Neuron (in vitro differentiated cells): ENCODE measurements around the gene HSF2.
A peak's percentile ranks its signal among the peaks of the same experiment; 100 is the strongest.

ENCODE experiments used
- H2AFZ ChIP-seq: one replicate; pipeline ENCODE4 v1.6.1; 2013; ENCODE audit warnings: low read depth, mild to moderate bottlenecking, inconsistent platforms, low read length, moderate library complexity
- H3K27me3 ChIP-seq: one replicate; pipeline ENCODE4 v1.6.1; 2013; ENCODE audit warnings: low read length; ENCODE audit not compliant: insufficient read depth
- H3K36me3 ChIP-seq: one replicate; pipeline ENCODE4 v1.6.1; 2013; ENCODE audit warnings: low read length; ENCODE audit not compliant: insufficient read depth
- H3K4me1 ChIP-seq: one replicate; pipeline ENCODE4 v1.6.1; 2013; ENCODE audit warnings: low read length; ENCODE audit not compliant: insufficient read depth
- H3K4me3 ChIP-seq: 2 replicates; pipeline ENCODE4 v1.5.1; 2013; ENCODE audit warnings: mild to moderate bottlenecking, low read length, moderate library complexity
- H3K9me3 ChIP-seq: one replicate; pipeline ENCODE4 v1.6.1; 2013; ENCODE audit warnings: low read length

The HSF2 gene

GRCh38 chr6:122381494-122382265, 17.8 kb upstream of the HSF2 start:
- H2AFZ ChIP-seq: no peak overlapping the region
- no peak overlapping the region for H3K4me3 ChIP-seq
- H3K9me3 ChIP-seq: no peaks in the 10 kb centered on the region
- no peaks in the 10 kb centered on the region for H3K4me1 ChIP-seq
- no peaks in the 10 kb centered on the region for H3K36me3 ChIP-seq
- no peaks in the 10 kb centered on the region for H3K27me3 ChIP-seq

DNA sequence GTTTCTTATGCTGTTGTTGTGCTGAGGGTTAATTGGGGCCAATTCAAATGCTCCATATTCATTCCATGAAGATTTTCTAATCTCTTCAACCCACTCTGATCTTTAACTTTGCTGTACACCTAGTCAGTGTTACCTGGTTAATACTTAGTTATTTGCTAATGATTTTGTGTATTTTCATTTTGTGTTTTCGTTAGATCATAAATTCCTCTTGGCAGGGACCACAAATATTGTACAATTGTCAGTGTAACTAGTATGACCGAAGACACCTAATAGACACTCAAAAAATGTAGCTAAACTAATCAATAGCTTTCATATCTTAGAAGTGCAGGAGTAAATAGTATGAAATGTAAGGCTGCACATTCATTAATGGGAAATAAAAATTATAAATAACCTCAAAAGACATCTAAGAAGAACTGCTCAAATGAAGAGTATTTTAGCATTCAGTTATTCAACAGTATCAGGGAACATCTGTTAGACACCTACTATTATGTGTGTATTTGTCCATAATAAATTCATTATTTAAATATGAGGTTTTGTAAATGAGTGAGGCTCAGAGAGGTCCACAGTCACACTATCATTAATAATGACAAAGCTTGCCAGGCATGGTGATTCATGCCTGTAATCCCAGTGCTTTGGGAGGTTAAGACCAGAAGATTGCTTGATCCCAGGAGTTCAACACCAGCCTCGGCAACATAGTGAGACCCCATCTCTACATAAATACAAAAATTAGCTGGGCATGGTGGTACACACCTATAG, 13.4 kb upstream of the HSF2 start:
- peaks cover 12% of the 10 kb centered on the region for H3K4me1 ChIP-seq
- no peaks in the 10 kb centered on the region for H3K36me3 ChIP-seq
- no peaks in the 10 kb centered on the region for H3K27me3 ChIP-seq
- no peaks in the 10 kb centered on the region for H3K9me3 ChIP-seq
- no peak overlapping the region for H2AFZ ChIP-seq
- H3K4me3 ChIP-seq: no peak overlapping the region

DNA sequence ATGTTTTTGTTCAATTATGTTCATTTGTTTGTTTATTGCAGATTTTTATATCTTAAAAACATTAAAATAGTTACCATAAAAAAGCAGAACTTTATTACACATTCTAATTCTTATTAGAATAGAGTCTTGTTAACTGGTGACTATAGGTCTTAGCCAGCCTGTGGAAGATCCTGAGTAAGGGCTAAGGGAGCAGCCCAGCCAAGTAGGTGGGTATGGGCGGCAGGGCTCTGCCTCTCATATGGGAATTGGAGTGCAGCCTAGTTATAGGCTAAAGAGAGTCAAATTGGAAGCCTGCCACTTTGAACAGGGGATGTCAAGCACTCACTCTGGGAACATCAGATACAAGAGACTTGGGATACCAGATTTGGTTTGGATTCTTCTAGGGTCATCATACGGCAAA, 10.5 kb upstream of the HSF2 start:
- H3K4me1 ChIP-seq: peaks cover 12% of the 10 kb centered on the region
- H3K27me3 ChIP-seq: no peaks in the 10 kb centered on the region
- H3K4me3 ChIP-seq: no peak overlapping the region
- no peaks in the 10 kb centered on the region for H3K9me3 ChIP-seq
- H3K36me3 ChIP-seq: no peaks in the 10 kb centered on the region
- H2AFZ ChIP-seq: no peak overlapping the region

DNA sequence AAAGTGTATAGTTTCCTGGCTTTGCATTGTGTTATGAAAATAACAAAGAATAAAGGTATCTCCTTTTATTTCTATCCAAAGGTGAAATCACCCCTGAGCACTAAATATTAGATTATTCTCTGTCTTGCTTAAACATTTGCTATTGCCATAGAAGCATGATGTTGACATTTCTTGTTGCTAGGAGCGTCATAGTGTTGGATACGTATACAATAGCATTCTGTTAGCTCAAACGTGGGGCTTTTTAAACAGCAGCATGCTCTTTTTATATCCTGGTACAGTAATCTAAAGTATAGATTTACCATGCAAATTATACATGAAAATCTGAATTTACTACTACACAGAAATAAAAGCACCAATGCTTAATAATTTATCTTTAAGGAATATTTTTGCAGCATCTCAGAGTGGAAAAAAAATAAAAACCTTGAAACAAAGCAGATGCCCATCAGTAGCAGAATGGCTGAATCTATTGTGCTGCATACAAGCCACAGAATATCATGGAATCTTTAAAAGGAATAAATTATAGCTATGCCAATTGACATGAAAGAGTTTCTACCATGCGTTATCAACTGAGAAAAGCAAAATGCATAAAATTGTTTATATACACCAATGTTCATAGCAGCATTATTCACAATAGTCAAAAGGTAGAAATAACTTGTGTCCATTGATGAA, 9.6 kb upstream of the HSF2 start:
- H3K27me3 ChIP-seq: no peaks in the 10 kb centered on the region
- no peaks in the 10 kb centered on the region for H3K9me3 ChIP-seq
- H3K36me3 ChIP-seq: no peaks in the 10 kb centered on the region
- peak overlapping the region; percentile 39 for H2AFZ ChIP-seq
- H3K4me3 ChIP-seq: no peak overlapping the region
- peaks cover 12% of the 10 kb centered on the region for H3K4me1 ChIP-seq

DNA sequence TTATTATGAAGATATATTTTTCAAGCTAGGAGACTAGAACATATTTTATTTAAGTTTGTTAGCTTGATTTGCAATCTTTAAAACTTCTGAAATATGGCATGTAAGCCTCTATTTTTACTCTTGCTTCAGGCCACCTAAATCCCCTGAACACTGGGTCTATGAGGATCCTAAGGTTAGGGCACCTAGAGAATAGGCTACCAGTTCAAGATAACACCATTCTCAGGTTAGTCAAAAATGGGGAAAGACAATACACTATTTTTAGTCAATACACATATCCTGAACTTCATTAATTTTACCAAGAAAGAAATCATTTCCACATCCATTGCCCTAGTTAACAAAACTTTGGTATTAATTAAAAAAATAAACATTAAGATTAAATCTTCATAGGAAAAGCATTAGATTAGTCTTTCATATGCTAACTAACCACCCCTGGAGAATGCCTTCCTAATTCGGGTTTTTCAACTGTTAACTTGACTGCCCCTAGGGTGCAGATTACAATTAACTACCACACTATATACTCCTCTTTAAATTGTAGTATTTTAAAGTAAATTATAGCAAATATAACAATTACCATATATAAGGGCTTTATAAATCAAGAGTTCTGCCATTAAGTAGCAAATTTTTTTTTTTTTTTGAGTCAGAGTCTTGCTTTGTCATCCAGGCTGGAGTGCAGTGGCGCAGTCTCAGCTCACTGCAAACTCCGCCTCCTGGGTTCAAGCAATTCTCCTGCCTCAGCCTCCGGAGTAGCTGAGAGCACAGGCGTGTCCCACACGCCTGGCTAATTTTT, 6.7 kb upstream of the HSF2 start:
- Histone ChIP-seq H3K27me3 (no peaks in the 10 kb centered on the region), H2AFZ (no peak overlapping the region), H3K4me3 (no peak overlapping the region), H3K9me3 (no peaks in the 10 kb centered on the region), H3K4me1 (peaks cover 12% of the 10 kb centered on the region), H3K36me3 (no peaks in the 10 kb centered on the region)

DNA sequence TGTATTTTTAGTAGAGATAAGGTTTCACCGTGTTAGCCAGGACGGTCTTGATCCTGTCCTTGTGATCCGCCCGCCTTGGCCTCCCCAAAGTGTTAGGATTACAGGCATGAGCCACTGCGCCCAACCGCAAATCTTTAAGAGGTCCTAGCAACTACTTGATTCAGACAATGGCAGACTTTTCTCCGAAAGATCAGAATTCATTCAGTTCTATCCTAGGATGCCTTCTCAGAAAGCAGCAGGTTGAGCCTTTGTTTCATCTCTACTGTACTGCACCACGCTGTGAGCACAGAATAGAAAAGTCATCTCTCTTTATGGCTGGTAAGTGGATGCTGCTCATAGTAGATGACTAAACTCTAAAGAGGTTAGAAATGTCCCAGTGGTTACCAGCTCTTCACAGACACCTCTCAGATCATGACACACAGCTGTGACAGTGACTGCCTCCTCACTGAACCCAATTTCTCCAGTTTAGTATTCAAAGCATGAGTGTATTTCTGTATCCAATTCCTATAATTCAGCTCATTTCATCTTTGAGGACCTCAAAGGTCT, 6.0 kb upstream of the HSF2 start:
- H3K27me3 ChIP-seq: no peaks in the 10 kb centered on the region
- peaks cover 12% of the 10 kb centered on the region for H3K4me1 ChIP-seq
- H2AFZ ChIP-seq: no peak overlapping the region
- H3K9me3 ChIP-seq: no peaks in the 10 kb centered on the region
- H3K36me3 ChIP-seq: no peaks in the 10 kb centered on the region
- no peak overlapping the region for H3K4me3 ChIP-seq

DNA sequence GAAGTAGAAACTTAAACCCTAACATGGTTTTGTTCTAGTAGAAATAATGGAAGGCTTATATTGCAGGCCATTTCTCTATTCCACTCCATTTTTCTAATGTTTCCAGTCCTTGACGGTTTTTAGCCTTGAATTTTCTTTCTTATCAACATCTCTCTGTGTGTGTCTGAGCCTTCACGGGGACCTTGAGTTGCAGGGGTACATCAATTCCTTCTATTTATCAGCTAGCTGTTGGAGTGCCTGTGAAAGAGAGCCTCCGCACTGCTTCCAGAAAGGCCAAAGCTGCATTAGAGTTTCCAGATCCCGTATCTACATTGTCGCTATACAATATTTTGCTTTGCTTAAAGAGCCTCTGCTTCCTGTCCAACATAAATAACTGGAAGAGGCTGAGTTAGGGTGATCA, 5.4 kb upstream of the HSF2 start:
- H3K9me3 ChIP-seq: no peaks in the 10 kb centered on the region
- no peaks in the 10 kb centered on the region for H3K36me3 ChIP-seq
- peaks cover 14% of the 10 kb centered on the region for H3K4me1 ChIP-seq
- no peak overlapping the region for H2AFZ ChIP-seq
- H3K4me3 ChIP-seq: no peak overlapping the region
- no peaks in the 10 kb centered on the region for H3K27me3 ChIP-seq

GRCh38 chr6:122399055-122399347, 451 bp upstream of the HSF2 start:
- H2AFZ ChIP-seq: no peak overlapping the region
- H3K4me3 ChIP-seq: peak overlapping the region; percentile 58

DNA sequence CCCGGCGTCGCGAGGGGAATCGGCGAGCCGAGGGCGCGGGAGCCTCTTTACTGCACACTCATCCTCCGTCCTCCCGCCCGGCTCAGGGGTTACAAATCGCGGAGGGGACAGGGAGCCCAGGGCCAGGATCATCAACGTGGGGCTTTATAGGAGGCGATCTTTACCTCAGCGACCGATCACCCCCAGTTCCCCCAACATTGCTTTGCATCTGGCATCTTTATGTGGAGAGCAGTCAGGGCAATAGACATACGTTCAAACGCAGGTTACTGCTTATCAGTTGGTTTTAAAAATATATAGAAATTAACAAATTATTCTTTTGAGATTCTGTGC, 634 bp downstream of the HSF2 start:
- Histone ChIP-seq H2AFZ (peak overlapping the region; percentile 72), H3K4me3 (peak overlapping the region; percentile 100), H3K9me3 (no peaks in the 10 kb centered on the region), H3K36me3 (no peaks in the 10 kb centered on the region), H3K4me1 (peaks cover 16% of the 10 kb centered on the region), H3K27me3 (no peaks in the 10 kb centered on the region)

More at GRCh38 chr6:122399055-122399347, 451 bp upstream of the HSF2 start:
- no peaks in the 10 kb centered on the region for H3K36me3 ChIP-seq
- H3K27me3 ChIP-seq: no peaks in the 10 kb centered on the region
- no peaks in the 10 kb centered on the region for H3K9me3 ChIP-seq
- peaks cover 16% of the 10 kb centered on the region for H3K4me1 ChIP-seq

DNA sequence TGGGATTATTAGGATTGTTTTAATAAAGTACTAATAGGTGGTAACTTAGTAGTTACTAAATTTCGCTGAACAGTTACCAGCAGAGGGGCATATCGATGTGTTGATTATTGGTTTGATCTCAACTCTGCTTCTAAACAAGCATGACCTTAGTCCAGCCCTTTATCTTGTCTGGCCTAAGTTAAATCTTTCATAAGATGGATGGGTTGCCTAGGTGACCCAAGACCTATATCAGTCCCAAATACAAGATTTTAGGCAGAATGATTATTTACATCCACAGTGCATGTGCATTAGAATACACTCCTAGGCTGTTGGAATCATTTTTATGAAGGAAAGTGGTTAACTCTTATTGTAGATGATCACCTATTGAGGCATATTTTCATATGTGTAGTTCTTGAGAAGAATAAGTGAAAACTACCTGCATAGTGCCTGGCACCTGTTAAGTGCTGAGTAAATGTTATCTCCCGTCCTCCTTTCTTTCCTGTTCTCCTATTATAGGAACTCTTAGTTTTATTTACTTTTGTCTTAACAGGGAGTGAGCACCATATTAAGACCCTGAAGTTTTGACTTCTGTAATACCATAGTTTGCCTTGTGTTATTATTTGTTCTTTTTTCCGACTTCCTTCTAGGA, 1.1 kb downstream of the HSF2 start:
- Histone ChIP-seq H3K4me1 (peaks cover 16% of the 10 kb centered on the region), H3K36me3 (no peaks in the 10 kb centered on the region), H3K4me3 (peak overlapping the region; percentile 100), H3K27me3 (no peaks in the 10 kb centered on the region), H2AFZ (no peak overlapping the region), H3K9me3 (no peaks in the 10 kb centered on the region)

- Histone ChIP-seq H3K4me1 (peaks cover 16% of the 10 kb centered on the region), H3K4me3 (peak overlapping the region; percentile 100)
Measured at GRCh38 chr6:122401104-122401503, 1.7 kb downstream of the HSF2 start.

GRCh38 chr6:122404444-122404843, 5.0 kb downstream of the HSF2 start:
- Histone ChIP-seq H2AFZ (no peak overlapping the region), H3K4me1 (peaks cover 12% of the 10 kb centered on the region), H3K4me3 (no peak overlapping the region), H3K9me3 (no peaks in the 10 kb centered on the region), H3K36me3 (no peaks in the 10 kb centered on the region), H3K27me3 (no peaks in the 10 kb centered on the region)

More at GRCh38 chr6:122401104-122401503, 1.7 kb downstream of the HSF2 start:
- Histone ChIP-seq H3K9me3 (no peaks in the 10 kb centered on the region), H2AFZ (no peak overlapping the region), H3K27me3 (no peaks in the 10 kb centered on the region), H3K36me3 (no peaks in the 10 kb centered on the region)
